ENCODE measurements around the gene TNFRSF17.
"Not testable (repeated sequence)": the region's sequence is repeated elsewhere in the genome, so short reads cannot be mapped to it uniquely, and the experiment has no call there.

TNFRSF17 gene

DNA sequence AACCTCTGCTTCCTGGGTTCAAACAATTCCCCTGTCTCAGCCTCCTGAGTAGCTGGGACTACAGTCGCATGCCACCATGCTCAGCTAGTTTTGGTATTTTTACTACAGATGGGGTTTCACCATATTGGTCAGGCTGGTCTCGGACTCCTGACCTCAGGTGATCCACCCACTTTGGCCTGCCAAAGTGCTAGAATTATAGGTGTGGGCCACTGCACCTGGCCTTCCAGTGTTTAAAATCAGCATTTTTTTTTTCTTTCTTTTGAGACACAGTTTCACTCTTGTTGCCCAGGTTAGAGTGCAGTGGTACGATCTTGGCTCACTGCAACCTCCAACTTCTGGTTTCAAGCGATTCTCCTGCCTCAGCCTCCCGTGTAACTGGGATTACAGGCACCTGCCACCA, 5.3 kb downstream of the TNFRSF17 start:
- not testable (repeated sequence) for DNase-seq (ENCODE audit: low read depth, low spot score)

GRCh38 chr16:11972128-11972527, 7.1 kb downstream of the TNFRSF17 start:
- DNase-seq (ENCODE audit: low read depth, low spot score) = no peak

DNA sequence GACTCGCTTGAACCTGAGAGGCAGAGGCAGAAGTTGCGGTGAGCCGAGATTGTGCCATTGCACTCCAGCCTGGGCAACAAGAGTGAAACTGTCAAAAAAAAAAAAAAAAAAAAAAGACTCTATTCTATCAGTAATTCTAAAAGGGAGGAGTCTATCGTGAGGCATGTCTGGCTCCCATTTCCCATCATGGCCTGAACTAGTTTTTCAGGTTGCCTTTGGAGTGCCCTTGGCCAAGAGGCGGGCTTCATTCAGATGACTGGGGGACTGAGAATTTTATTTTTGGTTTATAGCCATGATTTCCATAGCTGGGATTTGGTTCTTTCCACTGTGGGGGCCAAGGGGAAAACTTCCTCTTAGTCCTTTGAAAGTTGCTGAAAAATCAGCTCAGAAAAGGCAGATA, 8.1 kb downstream of the TNFRSF17 start:
- DNase-seq (ENCODE audit: low read depth, low spot score) = no peak

DNA sequence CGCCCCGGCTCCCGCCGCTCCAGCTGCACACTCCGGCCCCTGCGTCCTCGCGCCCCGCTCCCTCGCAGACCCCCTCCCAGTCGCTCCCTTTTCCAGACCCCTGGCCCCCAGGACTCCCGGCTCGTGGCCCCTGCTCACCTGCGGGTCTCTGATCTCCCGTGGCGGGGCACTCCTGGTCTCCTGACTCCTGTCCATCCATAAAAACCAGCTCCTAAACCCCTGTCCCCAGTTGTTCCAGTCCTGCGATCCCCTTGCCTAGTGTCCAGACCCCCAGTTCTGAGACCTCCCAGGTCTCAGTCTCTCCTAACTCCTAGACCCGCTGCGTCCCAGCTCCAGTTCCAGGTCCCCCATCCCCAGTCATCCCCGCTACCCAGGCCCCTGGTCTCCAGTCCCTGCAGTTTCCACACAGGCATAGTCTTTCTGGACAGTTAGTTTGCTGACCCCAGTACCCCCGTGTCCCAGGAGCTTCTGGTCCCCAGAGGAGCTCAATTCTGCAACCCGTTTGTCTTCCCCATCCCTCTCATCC, 11.9 kb downstream of the TNFRSF17 start:
- DNase-seq (ENCODE audit: low read depth, low spot score) = no peak

DNA sequence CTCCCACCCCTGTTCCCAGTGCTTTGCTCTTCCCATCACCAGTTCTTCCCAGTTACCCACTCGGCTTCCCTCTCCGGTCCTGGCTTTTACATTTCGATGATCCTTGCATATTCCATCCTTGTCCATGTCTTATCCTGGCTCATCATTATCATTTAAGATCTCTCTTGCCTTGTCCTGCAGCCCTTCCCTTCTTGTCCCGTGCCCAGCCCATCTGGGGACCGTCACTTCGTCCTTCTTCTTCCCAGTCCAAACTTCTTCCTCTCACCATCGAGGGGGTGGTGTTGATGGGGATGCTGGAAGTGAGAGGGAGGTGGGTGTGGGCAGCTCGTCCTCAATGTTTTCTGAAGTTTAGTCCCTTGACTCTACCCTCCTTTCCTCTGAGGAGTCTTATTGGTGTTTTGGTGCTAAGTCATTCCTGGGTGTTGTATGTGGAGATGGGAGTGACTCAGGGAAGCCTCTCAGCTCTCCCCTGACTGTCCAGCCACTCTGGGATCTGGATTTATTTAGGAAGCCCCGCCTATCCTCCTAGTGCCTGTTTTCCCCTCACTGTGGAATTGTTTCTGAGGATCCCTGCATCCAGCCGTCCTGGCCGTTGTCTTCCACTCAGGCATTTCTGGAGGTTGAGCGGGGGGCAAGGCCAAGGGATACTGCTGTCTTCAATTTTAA, 12.5 kb downstream of the TNFRSF17 start:
- no peak for DNase-seq (ENCODE audit: low read depth, low spot score)

DNA sequence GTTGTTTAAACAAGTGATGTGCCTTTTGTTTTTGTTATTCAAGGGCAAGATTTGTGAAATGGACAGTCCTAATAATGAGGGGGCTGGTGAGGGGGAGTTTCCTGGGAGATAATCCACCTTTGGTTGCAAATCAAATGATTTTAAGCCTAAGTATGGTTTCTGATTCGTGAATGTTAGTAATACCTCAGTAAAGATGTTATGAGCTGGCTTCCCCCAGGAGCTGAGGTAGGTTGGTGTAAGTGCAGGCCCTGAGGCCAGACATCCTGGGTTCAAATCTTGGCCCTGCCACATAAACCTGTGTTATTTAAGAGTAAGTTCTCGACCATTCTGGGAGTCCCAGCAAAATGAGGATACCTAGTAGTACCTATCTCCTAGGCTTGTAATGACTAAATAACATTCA, 13.1 kb downstream of the TNFRSF17 start:
- DNase-seq (ENCODE audit: low read depth, low spot score) = no peak

DNA sequence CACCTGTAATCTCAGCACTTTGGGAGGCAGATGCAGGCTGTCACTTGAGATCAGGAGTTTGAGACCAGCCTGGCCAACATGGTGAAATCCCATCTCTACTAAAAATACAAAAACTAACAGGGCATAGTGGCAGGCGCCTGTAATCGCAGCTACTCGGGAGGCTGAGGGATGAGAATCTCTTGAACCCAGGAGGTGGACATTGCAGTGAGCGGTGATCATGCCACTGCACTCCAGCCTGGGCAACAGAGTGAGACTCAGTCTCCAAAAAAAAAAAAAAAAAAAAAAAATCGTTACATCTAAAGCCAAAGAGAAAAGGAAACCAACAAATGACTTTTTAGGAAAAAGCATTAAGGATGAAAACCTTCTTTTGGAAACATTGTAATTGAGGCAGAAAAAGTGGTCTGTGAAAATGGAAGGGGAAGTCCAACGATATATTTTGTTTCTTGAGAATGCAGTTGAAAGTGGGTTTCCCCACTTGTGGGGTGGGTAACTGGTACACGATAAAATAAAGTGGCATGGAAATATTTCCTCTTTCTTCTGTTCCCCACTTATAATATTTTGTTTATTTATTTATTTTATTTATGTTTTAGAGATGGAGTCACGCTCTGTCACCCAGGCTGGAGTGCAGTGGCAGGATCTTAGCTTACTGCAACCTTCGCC, 14.1 kb downstream of the TNFRSF17 start:
- no peak for DNase-seq (ENCODE audit: low read depth, low spot score)

- DNase-seq (ENCODE audit: low read depth, low spot score) = no peak
These were observed 15.3 kb downstream of the TNFRSF17 start for GRCh38 chr16:11980136-11980844.

DNA sequence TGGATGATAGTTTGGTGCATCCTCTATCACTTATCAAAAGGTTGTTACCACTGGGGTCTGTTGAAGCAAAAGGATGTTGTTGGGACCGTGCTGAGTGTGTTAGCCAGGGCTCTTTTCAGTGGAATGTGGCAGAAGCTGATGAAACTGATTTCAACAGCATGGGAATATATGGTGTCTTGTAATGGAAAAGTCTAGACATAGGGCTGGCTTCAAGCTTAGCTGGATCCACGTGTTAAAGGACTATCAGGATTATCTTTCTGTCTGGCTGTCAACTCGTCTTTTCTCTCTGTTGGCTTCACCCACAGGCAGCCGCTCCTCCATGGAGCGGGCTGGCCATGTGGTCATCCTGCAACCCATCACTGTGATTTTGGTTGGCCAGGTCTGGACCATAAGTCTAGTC, 20.2 kb downstream of the TNFRSF17 start:
- no peak for DNase-seq (ENCODE audit: low read depth, low spot score)

- no peak for DNase-seq (ENCODE audit: low read depth, low spot score)
These were observed 21.6 kb downstream of the TNFRSF17 start for GRCh38 chr16:11986521-11987057.

DNA sequence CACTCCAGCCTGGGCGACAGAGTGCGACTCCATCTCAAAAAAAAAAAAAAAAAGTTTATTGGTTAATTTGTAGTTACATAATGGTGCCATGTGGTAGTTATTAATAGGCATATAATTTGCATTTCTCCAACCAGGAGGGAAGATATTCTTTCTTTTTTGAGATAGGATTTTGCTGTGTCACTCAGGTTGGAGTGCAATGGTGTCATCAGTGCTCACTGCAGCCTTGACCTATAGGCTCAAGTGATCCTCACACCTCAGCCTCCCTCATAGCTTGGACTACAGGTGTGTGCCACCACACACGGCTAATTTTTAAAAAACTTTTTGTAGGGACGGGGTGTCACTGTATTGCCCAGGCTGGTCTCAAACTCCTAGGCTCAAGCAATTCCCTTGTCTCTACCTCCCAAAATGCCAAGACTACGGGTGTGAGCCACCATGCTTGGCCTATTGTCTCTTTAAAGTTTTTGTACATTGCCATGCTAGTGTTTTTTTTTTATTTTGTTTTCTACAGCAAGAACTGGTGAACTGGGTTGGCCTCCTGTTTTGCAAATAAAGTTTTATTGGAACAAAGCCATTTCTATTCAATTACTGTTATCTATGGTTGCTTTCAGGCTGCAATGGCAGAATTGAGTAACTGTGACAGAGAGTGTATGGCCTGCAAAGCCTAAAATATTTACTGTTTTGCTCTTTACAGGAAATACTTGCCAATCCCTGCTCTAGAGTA, 23.4 kb downstream of the TNFRSF17 start:
- no peak for DNase-seq (ENCODE audit: low read depth, low spot score)

DNA sequence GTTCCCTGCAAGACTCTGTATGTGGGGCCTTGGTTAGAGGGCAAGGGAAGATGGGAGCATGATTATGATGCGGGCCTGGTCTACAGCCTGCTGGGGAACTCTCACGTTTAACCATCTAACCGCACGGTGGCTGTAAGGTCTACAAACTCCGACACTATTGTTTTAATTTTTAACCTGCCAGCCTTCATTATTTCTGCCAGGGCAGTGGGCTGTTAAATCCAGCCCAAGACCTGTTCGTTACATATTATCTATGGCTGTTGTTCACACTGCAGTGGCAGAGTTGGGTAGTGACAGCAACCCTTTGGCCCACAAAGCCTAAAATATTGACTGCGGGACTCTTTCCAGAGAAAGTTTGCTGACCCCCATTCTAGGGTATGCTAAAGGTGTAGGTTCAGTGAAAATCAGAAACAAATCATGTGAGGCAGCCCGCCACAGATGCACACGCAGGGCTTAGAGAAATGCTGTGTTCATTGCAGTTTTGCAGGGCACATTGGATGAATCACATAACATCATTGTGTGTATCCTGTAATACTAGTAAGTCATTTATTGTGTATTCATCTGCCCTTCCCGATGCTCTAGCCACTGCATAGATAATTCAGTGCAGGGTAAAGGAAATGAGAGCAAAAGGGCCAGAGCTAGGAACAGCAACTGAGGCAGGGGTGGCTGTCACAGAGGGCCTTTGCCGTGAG, 25.8 kb downstream of the TNFRSF17 start:
- DNase-seq (ENCODE audit: low read depth, low spot score) = no peak

GRCh38 chr16:11992008-11992584, 27.1 kb downstream of the TNFRSF17 start:
- no peak for DNase-seq (ENCODE audit: low read depth, low spot score)

GRCh38 chr16:11992586-11993524, 27.8 kb downstream of the TNFRSF17 start:
- no peak for DNase-seq (ENCODE audit: low read depth, low spot score)

DNA sequence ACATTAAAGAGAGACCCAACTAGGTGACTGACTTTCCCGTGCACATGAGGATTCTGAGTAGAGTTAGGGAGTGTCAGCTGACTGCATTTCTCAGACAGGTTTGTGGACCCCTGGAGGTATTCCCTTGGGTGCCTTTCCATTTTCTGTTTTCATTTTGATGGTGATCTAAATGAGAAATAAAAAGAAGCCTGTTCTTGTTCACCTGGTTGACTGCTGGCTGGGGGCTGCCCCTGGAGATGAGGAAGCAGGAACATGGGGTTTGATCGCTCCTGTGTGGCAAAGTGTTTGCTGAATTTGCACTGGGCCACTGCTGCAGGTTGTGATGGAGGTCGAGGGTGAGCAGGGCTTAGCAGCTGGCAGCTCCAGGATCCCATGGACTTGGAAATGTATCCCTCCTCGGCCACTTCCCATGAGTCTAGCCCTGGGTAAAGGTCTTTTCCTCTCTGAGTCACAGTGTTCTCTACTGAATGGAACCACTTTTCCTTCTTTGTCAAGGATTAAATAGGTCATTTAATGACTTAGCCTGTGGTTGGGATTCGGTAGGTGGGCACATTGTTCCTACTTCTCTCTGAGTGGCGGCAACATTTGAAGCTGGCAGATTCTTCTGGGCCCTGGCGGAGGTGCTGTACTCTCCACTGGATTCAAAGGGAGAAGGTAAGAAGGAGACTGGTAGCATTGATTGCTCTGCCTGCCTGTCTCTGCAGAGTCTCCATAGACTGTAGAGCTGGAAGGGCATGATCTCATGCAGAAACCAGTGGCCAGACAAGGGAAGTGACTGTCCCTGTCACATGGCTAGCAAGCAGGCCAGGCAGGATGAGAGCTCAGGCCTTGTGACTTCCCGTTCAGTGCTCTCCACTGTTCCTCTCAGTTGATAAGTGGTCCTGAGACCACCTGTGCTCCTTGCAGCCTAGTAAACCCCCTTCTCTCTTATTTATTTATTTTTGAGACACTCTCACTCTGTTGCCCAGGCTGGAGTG, 29.4 kb downstream of the TNFRSF17 start:
- DNase-seq (ENCODE audit: low read depth, low spot score) = no peak

DNA sequence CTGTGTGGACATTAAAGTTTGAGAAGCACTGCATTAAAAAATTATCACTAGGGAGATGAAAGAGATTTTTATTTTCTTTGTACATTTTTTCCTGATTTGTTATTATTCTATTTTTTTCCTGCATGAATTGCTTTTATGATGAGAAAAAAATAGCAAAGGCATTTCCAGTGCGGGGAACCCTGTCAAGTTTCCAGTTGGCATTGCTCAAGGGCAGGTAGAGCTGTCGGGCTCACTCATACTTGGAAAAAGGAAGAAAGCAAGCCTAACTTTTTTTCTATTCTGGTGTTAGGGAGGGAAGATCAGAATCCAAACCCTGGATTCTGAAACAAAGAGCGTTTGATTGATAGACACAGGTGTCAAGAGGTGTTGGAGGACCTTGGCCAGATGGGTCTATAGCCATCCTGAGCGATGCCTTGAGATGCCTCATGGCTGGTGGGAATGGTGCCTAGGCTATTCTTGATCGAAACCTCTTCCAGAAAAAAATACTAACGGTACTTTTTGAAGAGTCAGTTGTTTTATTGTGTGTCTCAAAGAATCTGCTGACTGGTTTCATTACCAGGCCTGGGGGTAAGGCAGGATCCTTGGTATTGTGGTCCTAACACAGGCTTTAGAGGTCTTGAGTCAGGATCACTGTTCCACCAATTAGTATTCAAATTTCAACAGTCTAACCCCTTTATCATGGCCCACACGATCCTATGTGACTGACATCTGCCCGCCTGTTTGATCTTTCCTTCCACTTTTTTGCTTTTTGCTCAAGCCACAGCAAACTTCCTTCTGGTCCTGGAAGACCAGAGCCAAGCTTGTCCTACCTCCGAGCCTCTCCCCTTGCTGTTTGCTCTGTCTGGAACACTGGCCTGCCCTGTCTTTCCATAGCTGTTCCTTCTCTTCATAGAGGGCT, 31.7 kb downstream of the TNFRSF17 start:
- DNase-seq (ENCODE audit: low read depth, low spot score) = no peak

DNA sequence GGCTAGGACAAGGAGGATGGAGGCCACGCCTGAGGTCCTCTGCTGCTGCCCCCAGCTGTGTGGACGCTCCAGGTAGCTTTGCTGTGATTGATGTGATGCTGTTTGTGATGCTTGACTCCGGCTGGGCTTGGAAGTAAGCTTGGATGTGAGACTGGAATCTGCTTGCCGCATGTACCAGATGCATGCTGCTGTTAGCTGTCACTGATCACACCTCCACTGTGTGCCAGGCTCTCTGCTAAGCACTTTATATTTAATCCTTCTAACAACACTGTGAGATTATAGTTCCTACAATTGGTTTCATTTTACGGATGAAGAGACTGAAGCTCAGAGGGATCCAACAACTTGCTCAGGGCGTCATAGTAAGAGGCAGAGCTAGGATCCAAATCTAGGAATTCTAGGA, 35.0 kb downstream of the TNFRSF17 start:
- DNase-seq (ENCODE audit: low read depth, low spot score) = no peak
